ENCODE data around the gene CSNK2A3. TPM values are rescaled to one million over a fixed set of nuclear protein-coding genes. Genes with fewer than 3 reads are reported as not detected.

Gene CSNK2A3
- total and polyA plus RNA-seq, 4 experiments from 2014 or later, result 0.32 to 1.6 (median 1.0) TPM

- Mint-ChIP-seq H3K4me1 (no peaks in the 10 kb centered on the region), H3K9me3 (no peaks in the 10 kb centered on the region), H3K36me3 (no peaks in the 10 kb centered on the region), H3K27ac (no peak overlapping the region), H3K27me3 (peaks cover 6% of the 10 kb centered on the region in 2 donors), H3K4me3 (no peak overlapping the region)
- intact Hi-C loops (cut with micrococcal nuclease), result no loop called here
- DNase-seq, result no peak
- ChIA-PET POLR2A (ENCODE audit: partially characterized antibody) (no interaction called here), CTCF (ENCODE audit: partially characterized antibody) (no interaction called here)
- Histone ChIP-seq H3K4me1 (ENCODE audit: insufficient read depth, low read length) (no peaks in the 10 kb centered on the region), H3K9me3 (ENCODE audit: control insufficient read depth in 1 of 2, low read length in 2 of 2) (no peaks in the 10 kb centered on the region), H3K27me3 (ENCODE audit: insufficient read depth, low read length) (no peaks in the 10 kb centered on the region), H3K36me3 (ENCODE audit: insufficient read depth, low read length) (no peaks in the 10 kb centered on the region), H3K27ac (ENCODE audit: low read depth, low read length) (no peak overlapping the region), H3K4me3 (ENCODE audit: low read length in 2 of 2) (no peak overlapping the region)
These were observed 34.2 kb upstream of the CSNK2A3 start for GRCh38 chr11:11387207-11387606.

DNA sequence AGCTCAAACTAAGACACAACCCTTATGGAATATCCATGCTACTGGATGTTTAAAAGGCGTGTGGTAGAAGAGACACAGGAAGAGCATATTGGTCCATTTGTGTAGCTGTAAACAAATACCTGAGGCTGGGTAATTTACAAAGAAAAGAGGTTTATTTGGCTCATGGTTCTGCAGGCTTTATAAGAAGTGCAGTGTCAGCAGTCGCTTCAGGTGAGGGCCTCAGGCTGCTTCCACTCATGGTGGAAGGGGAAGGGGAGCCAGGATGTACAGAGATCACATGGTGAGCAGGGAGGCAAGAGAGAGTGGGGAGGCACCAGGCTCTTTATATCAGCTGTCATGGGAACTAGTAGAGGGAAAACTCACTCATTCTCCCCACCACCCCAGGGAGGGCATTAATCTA lies 31.8 kb upstream of the CSNK2A3 start:
- Mint-ChIP-seq H3K9me3 (no peaks in the 10 kb centered on the region), H3K4me3 (no peak overlapping the region), H3K27me3 (peaks cover 6% of the 10 kb centered on the region in 2 donors), H3K27ac (no peak overlapping the region), H3K36me3 (no peaks in the 10 kb centered on the region), H3K4me1 (no peaks in the 10 kb centered on the region)
- intact Hi-C loops (cut with micrococcal nuclease), result no loop called here
- Histone ChIP-seq H3K4me3 (ENCODE audit: low read length in 2 of 2) (no peak overlapping the region), H3K9me3 (ENCODE audit: control insufficient read depth in 1 of 2, low read length in 2 of 2) (no peaks in the 10 kb centered on the region), H3K36me3 (ENCODE audit: insufficient read depth, low read length) (no peaks in the 10 kb centered on the region), H3K4me1 (ENCODE audit: insufficient read depth, low read length) (no peaks in the 10 kb centered on the region), H3K27me3 (ENCODE audit: insufficient read depth, low read length) (no peaks in the 10 kb centered on the region), H3K27ac (ENCODE audit: low read depth, low read length) (no peak overlapping the region)
- no peak for DNase-seq
- ChIA-PET CTCF (ENCODE audit: partially characterized antibody) (no interaction called here), POLR2A (ENCODE audit: partially characterized antibody) (no interaction called here)

- Mint-ChIP-seq H3K4me1 (no peaks in the 10 kb centered on the region), H3K4me3 (no peak overlapping the region), H3K27me3 (peaks cover 6% of the 10 kb centered on the region in 2 donors), H3K36me3 (no peaks in the 10 kb centered on the region), H3K27ac (no peak overlapping the region), H3K9me3 (no peaks in the 10 kb centered on the region)
- no peaks in the 10 kb centered on the region for H3K27me3 ChIP-seq (ENCODE audit: insufficient read depth, low read length)
- CTCF ChIA-PET (ENCODE audit: partially characterized antibody), result no interaction called here
- intact Hi-C loops (cut with micrococcal nuclease), result no loop called here
- H3K36me3 ChIP-seq (ENCODE audit: insufficient read depth, low read length), result no peaks in the 10 kb centered on the region
- no peak for DNase-seq
- POLR2A ChIA-PET (ENCODE audit: partially characterized antibody), result no interaction called here
- no peaks in the 10 kb centered on the region for H3K9me3 ChIP-seq (ENCODE audit: control insufficient read depth in 1 of 2, low read length in 2 of 2)
- no peak overlapping the region for H3K27ac ChIP-seq (ENCODE audit: low read depth, low read length)
- H3K4me3 ChIP-seq (ENCODE audit: low read length in 2 of 2), result no peak overlapping the region
- no peaks in the 10 kb centered on the region for H3K4me1 ChIP-seq (ENCODE audit: insufficient read depth, low read length)
These were observed 30.9 kb upstream of the CSNK2A3 start for GRCh38 chr11:11383995-11384394.

DNA sequence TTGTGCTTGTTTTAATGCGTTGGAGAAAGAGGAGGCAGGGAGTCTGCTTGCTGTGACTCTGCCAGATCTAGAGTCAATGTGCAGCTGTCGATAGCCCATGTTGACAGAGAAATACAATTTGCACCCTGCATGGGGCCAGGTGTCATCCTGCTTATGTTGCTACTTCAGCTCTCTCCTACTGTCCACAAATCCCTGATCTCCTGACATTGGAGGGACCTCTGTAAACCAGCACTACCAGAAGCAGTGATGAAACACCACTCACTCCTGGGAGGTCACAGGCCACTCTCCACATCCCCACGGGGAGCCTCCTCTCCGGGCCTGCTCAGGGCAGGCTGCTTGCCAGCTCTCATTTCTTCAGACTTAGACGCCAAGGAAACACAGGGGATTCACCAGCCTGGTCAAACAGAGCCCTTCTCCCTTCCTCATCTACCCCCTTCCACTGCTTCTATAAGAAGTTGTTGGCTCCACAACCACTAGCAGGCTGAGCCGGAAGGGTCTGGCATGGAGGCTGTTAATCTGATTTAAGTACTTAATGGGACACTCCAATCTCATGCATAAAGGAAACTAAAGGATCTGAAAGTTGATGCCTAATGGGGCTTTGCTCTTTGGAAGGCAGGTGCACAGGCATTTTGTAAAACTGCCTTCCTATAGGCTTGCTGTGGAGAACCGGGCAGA lies 29.9 kb upstream of the CSNK2A3 start:
- H3K4me3 Mint-ChIP-seq, result no peak overlapping the region
- ChIA-PET CTCF (ENCODE audit: partially characterized antibody) (no interaction called here), POLR2A (ENCODE audit: partially characterized antibody) (no interaction called here)

GRCh38 chr11:11381471-11382105 lies 28.5 kb upstream of the CSNK2A3 start:
- Histone ChIP-seq H3K4me1 (ENCODE audit: insufficient read depth, low read length) (no peaks in the 10 kb centered on the region), H3K9me3 (ENCODE audit: control insufficient read depth in 1 of 2, low read length in 2 of 2) (no peaks in the 10 kb centered on the region), H3K36me3 (ENCODE audit: insufficient read depth, low read length) (no peaks in the 10 kb centered on the region), H3K4me3 (ENCODE audit: low read length in 2 of 2) (no peak overlapping the region), H3K27me3 (ENCODE audit: insufficient read depth, low read length) (no peaks in the 10 kb centered on the region), H3K27ac (ENCODE audit: low read depth, low read length) (no peak overlapping the region)
- intact Hi-C loops (cut with micrococcal nuclease), result no loop called here
- peaks cover 0 to 3% of the 10 kb centered on the region in 2 donors for H3K27me3 Mint-ChIP-seq
- H3K36me3 Mint-ChIP-seq, result no peaks in the 10 kb centered on the region
- H3K4me1 Mint-ChIP-seq, result no peaks in the 10 kb centered on the region
- ChIA-PET POLR2A (ENCODE audit: partially characterized antibody) (no interaction called here), CTCF (ENCODE audit: partially characterized antibody) (no interaction called here)
- DNase-seq, result no peak
- no peaks in the 10 kb centered on the region for H3K9me3 Mint-ChIP-seq
- no peak overlapping the region for H3K27ac Mint-ChIP-seq
- no peak overlapping the region for H3K4me3 Mint-ChIP-seq

More for the DNA sequence above, 29.9 kb upstream of the CSNK2A3 start:
- H3K9me3 ChIP-seq (ENCODE audit: control insufficient read depth in 1 of 2, low read length in 2 of 2), result no peaks in the 10 kb centered on the region
- no peaks in the 10 kb centered on the region for H3K4me1 ChIP-seq (ENCODE audit: insufficient read depth, low read length)
- Mint-ChIP-seq H3K27ac (no peak overlapping the region), H3K4me1 (no peaks in the 10 kb centered on the region), H3K27me3 (peaks cover 2 to 3% of the 10 kb centered on the region in 2 donors), H3K9me3 (no peaks in the 10 kb centered on the region), H3K36me3 (no peaks in the 10 kb centered on the region)
- H3K36me3 ChIP-seq (ENCODE audit: insufficient read depth, low read length), result no peaks in the 10 kb centered on the region
- H3K4me3 ChIP-seq (ENCODE audit: low read length in 2 of 2), result no peak overlapping the region
- intact Hi-C loops (cut with micrococcal nuclease), result no loop called here
- DNase-seq, result no peak
- no peaks in the 10 kb centered on the region for H3K27me3 ChIP-seq (ENCODE audit: insufficient read depth, low read length)
- H3K27ac ChIP-seq (ENCODE audit: low read depth, low read length), result no peak overlapping the region

- CTCF ChIA-PET (ENCODE audit: partially characterized antibody), result no interaction called here
- Histone ChIP-seq H3K4me3 (ENCODE audit: low read length in 2 of 2) (no peak overlapping the region), H3K36me3 (ENCODE audit: insufficient read depth, low read length) (no peaks in the 10 kb centered on the region), H3K27me3 (ENCODE audit: insufficient read depth, low read length) (no peaks in the 10 kb centered on the region), H3K9me3 (ENCODE audit: control insufficient read depth in 1 of 2, low read length in 2 of 2) (no peaks in the 10 kb centered on the region), H3K27ac (ENCODE audit: low read depth, low read length) (no peak overlapping the region), H3K4me1 (ENCODE audit: insufficient read depth, low read length) (no peaks in the 10 kb centered on the region)
- Mint-ChIP-seq H3K9me3 (no peaks in the 10 kb centered on the region), H3K27ac (no peak overlapping the region), H3K4me3 (no peak overlapping the region), H3K36me3 (no peaks in the 10 kb centered on the region), H3K27me3 (peaks cover 0 to 3% of the 10 kb centered on the region in 2 donors), H3K4me1 (no peaks in the 10 kb centered on the region)
- POLR2A ChIA-PET (ENCODE audit: partially characterized antibody), result no interaction called here
- DNase-seq, result no peak
- intact Hi-C loops (cut with micrococcal nuclease), result no loop called here
These were observed 27.8 kb upstream of the CSNK2A3 start for GRCh38 chr11:11380883-11381282.

- no peaks in the 10 kb centered on the region for H3K4me1 Mint-ChIP-seq
- H3K27me3 ChIP-seq (ENCODE audit: insufficient read depth, low read length), result no peaks in the 10 kb centered on the region
- no peaks in the 10 kb centered on the region for H3K9me3 ChIP-seq (ENCODE audit: control insufficient read depth in 1 of 2, low read length in 2 of 2)
- H3K27me3 Mint-ChIP-seq, result peaks cover 0 to 3% of the 10 kb centered on the region in 2 donors
- no peak overlapping the region for H3K4me3 ChIP-seq (ENCODE audit: low read length in 2 of 2)
- CTCF ChIA-PET (ENCODE audit: partially characterized antibody), result no interaction called here
- H3K36me3 Mint-ChIP-seq, result no peaks in the 10 kb centered on the region
- no peaks in the 10 kb centered on the region for H3K36me3 ChIP-seq (ENCODE audit: insufficient read depth, low read length)
- no peaks in the 10 kb centered on the region for H3K4me1 ChIP-seq (ENCODE audit: insufficient read depth, low read length)
- no peak for DNase-seq
- H3K9me3 Mint-ChIP-seq, result no peaks in the 10 kb centered on the region
- intact Hi-C loops (cut with micrococcal nuclease), result no loop called here
- H3K27ac Mint-ChIP-seq, result no peak overlapping the region
- POLR2A ChIA-PET (ENCODE audit: partially characterized antibody), result no interaction called here
- H3K4me3 Mint-ChIP-seq, result no peak overlapping the region
- H3K27ac ChIP-seq (ENCODE audit: low read depth, low read length), result no peak overlapping the region
These were observed 27.3 kb upstream of the CSNK2A3 start for GRCh38 chr11:11380340-11380739.

Data from CD4-positive, alpha-beta memory T cell (primary cell).